HCT116 (cell line): ENCODE data around the gene DLG5. TPM values are rescaled to one million over a fixed set of nuclear protein-coding genes. Genes with fewer than 3 reads are reported as not detected.

Experiments used
- ATAC-seq: fragments of 200-7000 bp; cut with Tn5 transposase; 2 replicates; pipeline ENCODE4 v1.9.1; 2020; ENCODE audit warnings: mild to moderate bottlenecking, moderate library complexity
- BruUV-seq: library from RNA; stranded (reverse); fragments of 400-500 nt; replicated peaks from 2 replicates; lab custom pipeline; 2021; lab: Mats Ljungman, UMichigan
- CTCF ChIA-PET: fragments of 300-600 bp; sonication (Branson Sonifier 250); formaldehyde crosslinking; loops from one replicate; lab custom pipeline; 2021; ENCODE audit warnings: antibody characterized with exemption; lab: Charles Lee
- POLR2A ChIA-PET: fragments of 300-600, 350-600 bp; sonication (Branson Sonifier 250); formaldehyde crosslinking; loops from one replicate; lab custom pipeline; 2021; ENCODE audit warnings: antibody characterized with exemption; lab: Charles Lee
- RAD21 ChIA-PET, 2 experiments: fragments of 300-600 bp; sonication (Branson Sonifier 250); formaldehyde crosslinking; loops; one replicate each; lab custom pipeline; 2023; ENCODE audit warnings: low total read pairs in 2 of 2; ENCODE audit not compliant: uncharacterized antibody in 2 of 2, unreplicated experiment in 2 of 2, low non-redundant PET in 1 of 2; lab: Charles Lee
- DNase-seq: peaks from one replicate; pipeline ENCODE4 v3.0.0-alpha.2; 2010; ENCODE audit warnings: low read depth, low spot score
- H2AFZ ChIP-seq: fragments of 200-600 bp; shearing (Covaris generic), sonication (generic); 2 replicates; pipeline ENCODE4 v1.6.1; 2017; ENCODE audit warnings: low read depth, mixed run types, mixed read lengths, antibody characterized with exemption, low read length; ENCODE audit not compliant: poor library complexity, severe bottlenecking
- H3K27ac ChIP-seq: 2 replicates; pipeline ENCODE4 v1.5.1; 2012; ENCODE audit warnings: low read depth, low read length
- H3K27me3 ChIP-seq: fragments of 200-600 bp; sonication (generic); 2 replicates; pipeline ENCODE4 v1.6.1; 2016; ENCODE audit warnings: mixed run types, low read length, mixed read lengths; ENCODE audit not compliant: insufficient read depth
- H3K36me3 ChIP-seq, 2 experiments: fragments of 200-500 bp in 1 of 2; fragments of 200-600 bp in 1 of 2; sonication (Bioruptor generic) in 1 of 2; sonication (generic) in 1 of 2; 2 replicates each; pipeline versions ENCODE4 v1.5.1 to v1.6.1; 2014 to 2016; ENCODE audit warnings: low read length in 2 of 2, inconsistent platforms in 1 of 2, mixed read lengths in 1 of 2, mixed run types in 1 of 2; ENCODE audit not compliant: insufficient read depth in 2 of 2, control insufficient read depth in 1 of 2
- H3K4me1 ChIP-seq, 2 experiments: fragments of 200-600 bp in 1 of 2; sonication (generic) in 1 of 2; 2 replicates each; pipeline versions ENCODE4 v1.5.1 to v1.6.1; 2012 to 2017; ENCODE audit warnings: low read length in 2 of 2, inconsistent platforms in 1 of 2, mild to moderate bottlenecking in 1 of 2, mixed read lengths in 1 of 2, mixed run types in 1 of 2, moderate library complexity in 1 of 2; ENCODE audit not compliant: insufficient read depth in 2 of 2, control insufficient read depth in 1 of 2
- H3K4me2 ChIP-seq: fragments of 200-600 bp; sonication (generic); 2 replicates; pipeline ENCODE4 v1.6.1; 2017; ENCODE audit warnings: mixed run types, low read length, mixed read lengths
- H3K4me3 ChIP-seq, 2 experiments: fragments of 200-600 bp in 1 of 2; sonication (generic) in 1 of 2; replicated peaks in 1 of 2; 2 replicates each; pipeline ENCODE4 v1.5.1; 2011 to 2016; ENCODE audit warnings: low read length in 2 of 2, control low read depth in 1 of 2, low read depth in 1 of 2, mild to moderate bottlenecking in 1 of 2, mixed read lengths in 1 of 2, mixed run types in 1 of 2
- H3K79me2 ChIP-seq: fragments of 200-600 bp; sonication (generic); 2 replicates; pipeline ENCODE4 v1.6.1; 2017; ENCODE audit warnings: mild to moderate bottlenecking, mixed run types, low read length, moderate library complexity, mixed read lengths; ENCODE audit not compliant: insufficient read depth
- H3K9ac ChIP-seq: fragments of 200-600 bp; sonication (generic); 2 replicates; pipeline ENCODE4 v1.6.1; 2016; ENCODE audit warnings: low read length, mixed read lengths
- H3K9me2 ChIP-seq: fragments of 200-600 bp; sonication (generic), shearing (Covaris generic); 2 replicates; pipeline ENCODE4 v1.6.1; 2017; ENCODE audit warnings: mixed run types, mild to moderate bottlenecking, moderate library complexity; ENCODE audit not compliant: insufficient read depth
- H3K9me3 ChIP-seq, 2 experiments: fragments of 200-500 bp in 1 of 2; fragments of 200-600 bp in 1 of 2; sonication (Bioruptor generic) in 1 of 2; sonication (generic) in 1 of 2; 2 replicates each; pipeline ENCODE4 v1.6.1; 2014 to 2017; ENCODE audit warnings: low read length in 2 of 2, mixed read lengths in 2 of 2, inconsistent platforms in 1 of 2, low read depth in 1 of 2, mild to moderate bottlenecking in 1 of 2, mixed run types in 1 of 2, moderate library complexity in 1 of 2; ENCODE audit not compliant: control insufficient read depth in 1 of 2, insufficient read depth in 1 of 2
- H4K20me1 ChIP-seq: fragments of 200-600 bp; sonication (generic), shearing (Covaris generic); 2 replicates; pipeline ENCODE4 v1.6.1; 2017; ENCODE audit warnings: mixed run types, mild to moderate bottlenecking, moderate library complexity; ENCODE audit not compliant: insufficient read depth
- CEBPB ChIP-seq: IDR thresholded peaks from 2 replicates; pipeline ENCODE4 v1.6.1; 2012; ENCODE audit warnings: low read depth
- ELF1 ChIP-seq: IDR thresholded peaks from 2 replicates; pipeline ENCODE4 v1.6.1; 2012; ENCODE audit warnings: low read depth, borderline replicate concordance
- EZH2 ChIP-seq: fragments of 200-600 bp; sonication (generic); IDR thresholded peaks from 2 replicates; pipeline ENCODE4 v1.6.1; 2017; ENCODE audit warnings: antibody characterized with exemption, mixed run types
- EZH2phosphoT487 ChIP-seq: fragments of 200-600 bp; IDR thresholded peaks from 2 replicates; pipeline ENCODE4 v1.6.1; 2018; ENCODE audit warnings: antibody characterized with exemption, borderline replicate concordance
- FOSL1 ChIP-seq: IDR thresholded peaks from 2 replicates; pipeline ENCODE4 v1.6.1; 2012; ENCODE audit warnings: low read depth
- POLR2A ChIP-seq: IDR thresholded peaks from 2 replicates; pipeline ENCODE4 v1.7.0; 2011; ENCODE audit warnings: borderline replicate concordance; ENCODE audit not compliant: insufficient read depth, insufficient read length; ENCODE audit errors: extremely low read depth
- POLR2AphosphoS5 ChIP-seq: IDR thresholded peaks from 2 replicates; pipeline ENCODE4 v1.6.1; 2011; ENCODE audit warnings: mild to moderate bottlenecking, low read depth, low read length, moderate library complexity
- SIN3A ChIP-seq: IDR thresholded peaks from 2 replicates; pipeline ENCODE4 v1.6.1; 2012; ENCODE audit warnings: low read depth
- SP1 ChIP-seq: IDR thresholded peaks from 2 replicates; pipeline ENCODE4 v1.6.1; 2012; ENCODE audit warnings: low read depth
- SRF ChIP-seq: IDR thresholded peaks from 2 replicates; pipeline ENCODE4 v1.6.1; 2012; ENCODE audit warnings: low read depth
- TCF7L2 ChIP-seq: IDR thresholded peaks from 2 replicates; pipeline ENCODE4 v1.7.0; 2011; ENCODE audit warnings: borderline replicate concordance, inconsistent platforms; ENCODE audit not compliant: insufficient read depth, insufficient read length; ENCODE audit errors: extremely low read depth
- ZFX ChIP-seq: fragments of 450-650 bp; IDR thresholded peaks from 2 replicates; pipeline ENCODE4 v1.6.1; 2017
- ZNF274 ChIP-seq: fragments of 200-500 bp; sonication (Bioruptor generic); IDR thresholded peaks from 2 replicates; pipeline ENCODE4 v1.6.1; 2014; ENCODE audit warnings: mild to moderate bottlenecking, low read depth, low read length, inconsistent platforms
- intact Hi-C: fragments of 100-400 bp; cut with micrococcal nuclease; formaldehyde crosslinking; loops from 2 replicates; pipeline ENCODE4 v1.10.0; 2022
- total RNA-seq: library from RNA; stranded (reverse); gene quantifications from one replicate; pipeline ENCODE4 v1.2.1, GENCODE V29; 2021; ENCODE audit not compliant: unreplicated experiment
- TF ChIP-seq, protein P1 (sequence below), 3 experiments: fragments of 200-600 bp in 1 of 3; sonication (generic) in 1 of 3; IDR thresholded peaks in 2 of 3; conservative IDR thresholded peaks in 1 of 3; 2 replicates each; pipeline ENCODE4 v1.5.1; 2012 to 2017; ENCODE audit warnings: low read depth in 2 of 3, low read length in 2 of 3, antibody characterized with exemption in 1 of 3, borderline replicate concordance in 1 of 3, control low read depth in 1 of 3, mild to moderate bottlenecking in 1 of 3, mixed read lengths in 1 of 3, mixed run types in 1 of 3, moderate library complexity in 1 of 3; ENCODE audit not compliant: insufficient read depth in 1 of 3
- TF ChIP-seq, protein P2 (sequence below): IDR thresholded peaks from 2 replicates; pipeline ENCODE4 v1.6.1; 2012
- TF ChIP-seq, protein P3 (sequence below): IDR thresholded peaks from 2 replicates; pipeline ENCODE4 v1.6.1; 2011; ENCODE audit warnings: mild to moderate bottlenecking, low read length, moderate library complexity; ENCODE audit not compliant: insufficient replicate concordance; ENCODE audit errors: extremely low read depth

The DLG5 gene
- total RNA-seq, 1 experiment from 2014 or later = 44.8 TPM

DNA sequence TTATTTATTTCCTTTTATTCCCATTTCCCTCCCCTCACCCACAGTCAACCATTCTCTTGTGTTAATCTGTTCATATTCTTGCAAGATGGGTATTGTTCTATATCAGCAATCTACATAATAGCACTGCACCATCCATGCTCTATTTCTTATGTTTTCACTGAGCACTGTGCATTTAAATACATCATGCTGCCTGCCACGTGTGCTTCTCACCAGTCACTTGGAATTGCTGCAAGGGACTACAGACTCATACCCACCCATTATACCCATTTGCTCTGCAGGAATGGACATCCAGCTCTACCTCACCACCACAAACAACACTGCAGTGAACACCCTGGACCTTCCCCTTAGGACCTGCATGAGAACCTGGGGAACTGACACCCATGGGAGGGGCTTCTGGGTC, 20.8 kb downstream of the DLG5 start:
- intact Hi-C loops = loop anchor here (5.0 kb wide), 1 partner anchor 122 kb away; the partner anchor contains the start of gene POLR3A
- ChIA-PET RAD21 (no interaction called here), CTCF (interaction anchor here (1.0 kb wide), 1 partner anchor 16 kb away, joined by 4 read pairs; no protein-coding TSS in a partner anchor)
- TF ChIP-seq SRF = no peak
- TF ChIP-seq EZH2phosphoT487 = no peak
- no peak for TF ChIP-seq ELF1
- TF ChIP-seq CEBPB = no peak
- no peak for TF ChIP-seq FOSL1
- TF ChIP-seq, all 23 proteins: peak for 0
- DNase-seq = no peak
- ATAC-seq = no peak
- peaks cover 60% of the 10 kb centered on the region for H3K79me2 ChIP-seq
- no peak overlapping the region for H3K9ac ChIP-seq
- H3K27ac ChIP-seq = no peak overlapping the region
- H3K9me3 ChIP-seq = no peaks in the 10 kb centered on the region
- no peaks in the 10 kb centered on the region for H3K27me3 ChIP-seq
- peaks cover 21 to 55% of the 10 kb centered on the region in 2 experiments for H3K4me1 ChIP-seq
- H4K20me1 ChIP-seq = no peaks in the 10 kb centered on the region
- H2AFZ ChIP-seq = no peak overlapping the region
- H3K4me3 ChIP-seq = no peak overlapping the region
- H3K36me3 ChIP-seq = no peaks in the 10 kb centered on the region
- no peaks in the 10 kb centered on the region for H3K9me2 ChIP-seq
- no peak overlapping the region for H3K4me2 ChIP-seq
- BruUV-seq = no TSS peak
- POLR2A ChIA-PET = interaction anchor here (0.9 kb wide), 1 partner anchor 16 kb away, joined by 3 read pairs; no protein-coding TSS in a partner anchor

GRCh38 chr10:77905086-77905748, 21.3 kb downstream of the DLG5 start:
- ChIA-PET RAD21 (no interaction called here), CTCF (interaction anchor here (0.6 to 1.0 kb wide), 2 partner anchors 15 to 33 kb away, joined by 3 to 4 read pairs; no protein-coding TSS in a partner anchor), POLR2A (no interaction called here)
- Histone ChIP-seq H3K36me3 (no peaks in the 10 kb centered on the region), H3K9me2 (no peaks in the 10 kb centered on the region), H3K4me3 (no peak overlapping the region), H3K4me1 (peaks cover 20 to 51% of the 10 kb centered on the region in 2 experiments), H3K9ac (no peak overlapping the region), H3K9me3 (no peaks in the 10 kb centered on the region), H3K79me2 (peaks cover 54% of the 10 kb centered on the region), H3K27me3 (no peaks in the 10 kb centered on the region), H2AFZ (no peak overlapping the region), H3K27ac (no peak overlapping the region), H4K20me1 (no peaks in the 10 kb centered on the region), H3K4me2 (no peak overlapping the region)
- TF ChIP-seq POLR2A = no peak
- TF ChIP-seq TCF7L2 = no peak
- TF ChIP-seq, protein P1, sequence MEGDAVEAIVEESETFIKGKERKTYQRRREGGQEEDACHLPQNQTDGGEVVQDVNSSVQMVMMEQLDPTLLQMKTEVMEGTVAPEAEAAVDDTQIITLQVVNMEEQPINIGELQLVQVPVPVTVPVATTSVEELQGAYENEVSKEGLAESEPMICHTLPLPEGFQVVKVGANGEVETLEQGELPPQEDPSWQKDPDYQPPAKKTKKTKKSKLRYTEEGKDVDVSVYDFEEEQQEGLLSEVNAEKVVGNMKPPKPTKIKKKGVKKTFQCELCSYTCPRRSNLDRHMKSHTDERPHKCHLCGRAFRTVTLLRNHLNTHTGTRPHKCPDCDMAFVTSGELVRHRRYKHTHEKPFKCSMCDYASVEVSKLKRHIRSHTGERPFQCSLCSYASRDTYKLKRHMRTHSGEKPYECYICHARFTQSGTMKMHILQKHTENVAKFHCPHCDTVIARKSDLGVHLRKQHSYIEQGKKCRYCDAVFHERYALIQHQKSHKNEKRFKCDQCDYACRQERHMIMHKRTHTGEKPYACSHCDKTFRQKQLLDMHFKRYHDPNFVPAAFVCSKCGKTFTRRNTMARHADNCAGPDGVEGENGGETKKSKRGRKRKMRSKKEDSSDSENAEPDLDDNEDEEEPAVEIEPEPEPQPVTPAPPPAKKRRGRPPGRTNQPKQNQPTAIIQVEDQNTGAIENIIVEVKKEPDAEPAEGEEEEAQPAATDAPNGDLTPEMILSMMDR (IDR thresholded peaks at IDR 0.05 in 2 of 3, conservative IDR thresholded peaks at IDR 0.05 in 1 of 3; ENCODE audit: borderline replicate concordance in 1 of 3, insufficient read depth in 1 of 3, low read depth in 2 of 3, low read length in 2 of 3) = no peak
- no peak for TF ChIP-seq FOSL1
- no peak for TF ChIP-seq SIN3A
- no peak for TF ChIP-seq EZH2phosphoT487
- TF ChIP-seq, protein P2, sequence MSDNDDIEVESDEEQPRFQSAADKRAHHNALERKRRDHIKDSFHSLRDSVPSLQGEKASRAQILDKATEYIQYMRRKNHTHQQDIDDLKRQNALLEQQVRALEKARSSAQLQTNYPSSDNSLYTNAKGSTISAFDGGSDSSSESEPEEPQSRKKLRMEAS = no peak
- no peak for TF ChIP-seq EZH2
- TF ChIP-seq, protein P3, sequence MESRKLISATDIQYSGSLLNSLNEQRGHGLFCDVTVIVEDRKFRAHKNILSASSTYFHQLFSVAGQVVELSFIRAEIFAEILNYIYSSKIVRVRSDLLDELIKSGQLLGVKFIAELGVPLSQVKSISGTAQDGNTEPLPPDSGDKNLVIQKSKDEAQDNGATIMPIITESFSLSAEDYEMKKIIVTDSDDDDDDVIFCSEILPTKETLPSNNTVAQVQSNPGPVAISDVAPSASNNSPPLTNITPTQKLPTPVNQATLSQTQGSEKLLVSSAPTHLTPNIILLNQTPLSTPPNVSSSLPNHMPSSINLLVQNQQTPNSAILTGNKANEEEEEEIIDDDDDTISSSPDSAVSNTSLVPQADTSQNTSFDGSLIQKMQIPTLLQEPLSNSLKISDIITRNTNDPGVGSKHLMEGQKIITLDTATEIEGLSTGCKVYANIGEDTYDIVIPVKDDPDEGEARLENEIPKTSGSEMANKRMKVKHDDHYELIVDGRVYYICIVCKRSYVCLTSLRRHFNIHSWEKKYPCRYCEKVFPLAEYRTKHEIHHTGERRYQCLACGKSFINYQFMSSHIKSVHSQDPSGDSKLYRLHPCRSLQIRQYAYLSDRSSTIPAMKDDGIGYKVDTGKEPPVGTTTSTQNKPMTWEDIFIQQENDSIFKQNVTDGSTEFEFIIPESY = no peak
- TF ChIP-seq ZNF274 = no peak
- TF ChIP-seq SP1 = no peak
- TF ChIP-seq POLR2AphosphoS5 = no peak
- TF ChIP-seq ZFX = no peak
- DNase-seq (no peak), ATAC-seq (no peak)
- BruUV-seq = no TSS peak
- intact Hi-C loops = loop anchor here (5.0 kb wide), 1 partner anchor 122 kb away; the partner anchor contains the start of gene POLR3A
